ENCODE data around the gene DCDC2B. TPM values are rescaled to one million over a fixed set of nuclear protein-coding genes. Genes with fewer than 3 reads are reported as not detected.
A peak's percentile ranks its signal among the peaks of the same experiment; 100 is the strongest.

The DCDC2B gene
- 0.37 and 0.56 TPM in 2 replicates for total RNA-seq (2011; cell fraction: chromatin; rRNA removed; ENCODE audit: low replicate concordance)
- total RNA-seq (2011; cell fraction: nucleolus; rRNA removed): 0.26 and 0.83 TPM in 2 replicates
- total RNA-seq (2011; cell fraction: nucleoplasm; rRNA removed): 0.38 and 0.44 TPM in 2 replicates
- total RNA-seq (2014; rRNA removed) (not detected in 2 replicates), total RNA-seq (2014; rRNA removed; fragmentation: Illumina TruSeq; extraction: Trizol) (not detected in 2 replicates), total RNA-seq (2015; rRNA removed; fragmentation: Illumina TruSeq; extraction: Trizol) (not detected in 2 replicates), total RNA-seq (2021) (not detected in 2 replicates), polyA plus RNA-seq (2011; rRNA removed) (not detected in 2 replicates), polyA plus RNA-seq (2014; fragmentation: Illumina TruSeq; extraction: Trizol) (not detected in 2 replicates), polyA plus RNA-seq (2014; fragmentation: Nextera tagmentation; extraction: Ambion mirVana) (not detected), polyA plus RNA-seq (2014; rRNA removed) (not detected in 2 replicates), polyA minus RNA-seq (2011; rRNA and poly(A)+ RNA removed) (0.11 and 0.12 TPM in 2 replicates), Bru-seq, nascent RNA (percentile 37 among the genes with signal in this experiment), BruChase-seq, experiment 1, labeled RNA remaining after a 2-hour chase (percentile 27 among the genes with signal in this experiment), BruChase-seq, experiment 2, labeled RNA remaining after a 6-hour chase (percentile 16 among the genes with signal in this experiment)
- 0.03 TPM in 1 of 2 replicates, not detected in the other for polyA plus RNA-seq (2011; cell fraction: cytosol; rRNA removed)
- polyA plus RNA-seq (2011; cell fraction: nucleus; rRNA removed): 0.08 and 0.09 TPM in 2 replicates
- 0.04 and 0.26 TPM in 2 replicates for polyA plus RNA-seq (2012)
- polyA minus RNA-seq (2011; cell fraction: cytosol; rRNA and poly(A)+ RNA removed): not detected in 2 replicates
- 0.27 and 0.78 TPM in 2 replicates for polyA minus RNA-seq (2011; cell fraction: nucleus; rRNA and poly(A)+ RNA removed)
- long read RNA-seq, experiment 1, partial matches to known transcripts: 0 of 6 reads
- long read RNA-seq, experiment 1, other reads (novel, unspliced or antisense): 6 of 6 reads
- long read RNA-seq, experiment 2: 0 reads
- long read RNA-seq, experiment 3: 0 reads

- no peak within 1 kb of the TSS for H3K27ac ChIP-seq (ENCODE audit: extremely low read depth, low read depth, low read length)
- peaks cover 13% of the 10 kb centered on the region for H3K79me2 ChIP-seq (ENCODE audit: control insufficient read depth, insufficient read depth, low read length)
- no peak within 1 kb of the TSS for H3K4me2 ChIP-seq (ENCODE audit: insufficient read depth, low read length)
- in situ Hi-C loops (cut with MboI): no loop called here
- H3K27me3 ChIP-seq (ENCODE audit: control insufficient read depth in 2 of 2, insufficient read depth in 2 of 2, low read length in 2 of 2): no peaks in the 10 kb centered on the region
- intact Hi-C loops (cut with micrococcal nuclease): loop anchor here (5.0 kb wide), 1 partner anchor 38 kb away; the partner anchor contains the start of gene FAM167B
- FAIRE-seq (peak; percentile 66), ATAC-seq (no peak; the same call in 1 of the 3 replicates), DNase-seq (ENCODE audit: extremely low read depth in 1 of 4, low spot score in 3 of 4) (peak in 1 of 4 experiments; percentile 57)
- ChIA-PET CTCF (ENCODE audit: low intra/inter-chr PET ratio) (no interaction called here), POLR2A (interaction anchor here (0.5 to 7.8 kb wide), 7 partner anchors 8 to 126 kb away, joined by 3 to 80 read pairs (median 5); partner anchors contain the start of gene CCDC28B)
- H3K9ac ChIP-seq (ENCODE audit: insufficient read depth in 1 of 2, low read depth in 2 of 2, low read length in 2 of 2): peak within 1 kb of the TSS in 1 of 2 experiments; percentile 62; a peak in 2 of 4 replicates
- H2AFZ ChIP-seq (ENCODE audit: low read depth, low read length): no peak within 1 kb of the TSS
- WGBS (ENCODE audit: insufficient coverage, low coverage, missing lambda C conversion rate): 80% methylated on average over 5 of the region's 5 CpGs
- no peaks in the 10 kb centered on the region for H3K9me3 ChIP-seq (replicated peaks; ENCODE audit: control insufficient read depth, insufficient read depth, low read depth, low read length)
- no peak within 1 kb of the TSS for H3K4me3 ChIP-seq
- H3K9me1 ChIP-seq (ENCODE audit: control insufficient read depth, insufficient read depth, low read length): peaks cover 4% of the 10 kb centered on the region
- peaks cover 28% of the 10 kb centered on the region; the same call in 2 of the 3 replicates for H3K36me3 ChIP-seq (ENCODE audit: control insufficient read depth, insufficient read depth, low read length)
- peaks cover 10 to 28% of the 10 kb centered on the region in 2 experiments; a peak in 4 of 5 replicates for H3K4me1 ChIP-seq (replicated peaks in 1 of 2; ENCODE audit: control insufficient read depth in 2 of 2, insufficient read depth in 2 of 2, low read length in 2 of 2)
- no peaks in the 10 kb centered on the region for H4K20me1 ChIP-seq (replicated peaks; ENCODE audit: control insufficient read depth, insufficient read depth, low read length)
- TF ChIP-seq ZNF445 (CRISPR knock-in tag; IDR thresholded peaks at IDR 0.05; ENCODE audit: low read depth) (no peak), POLR2G (IDR thresholded peaks at IDR 0.05; ENCODE audit: low read depth, low read length) (peak; percentile 67), RBFOX2 (IDR thresholded peaks at IDR 0.05; ENCODE audit: low read depth, low read length) (peak; percentile 45; the same call in 1 of the 2 replicates), MAX (CRISPR knock-in tag; IDR thresholded peaks at IDR 0.05) (0 out of 2 replicates have a peak, but pooled peaks have one; percentile 26), USF1 (CRISPR knock-in tag; IDR thresholded peaks at IDR 0.05) (0 out of 2 replicates have a peak, but pooled peaks have one; percentile 9), RNF2 (IDR thresholded peaks at IDR 0.05) (no peak), ZNF143 (CRISPR knock-in tag; IDR thresholded peaks at IDR 0.05) (0 out of 2 replicates have a peak, but pooled peaks have one; percentile 11), TFAP4 (CRISPR knock-in tag; IDR thresholded peaks at IDR 0.05; ENCODE audit: borderline replicate concordance) (peak; percentile 69; the same call in 1 of the 2 replicates), POLR2AphosphoS2 (IDR thresholded peaks at IDR 0.05; ENCODE audit: low read length) (0 out of 2 replicates have a peak, but pooled peaks have one; percentile 31), ZNF324 (CRISPR knock-in tag; IDR thresholded peaks at IDR 0.05) (no peak), LCOR (CRISPR knock-in tag; IDR thresholded peaks at IDR 0.05) (0 out of 2 replicates have a peak, but pooled peaks have one; percentile 49), ZNF316 (IDR thresholded peaks at IDR 0.05) (no peak), RFX1 (IDR thresholded peaks at IDR 0.05) (peak; percentile 89), POLR2B (IDR thresholded peaks at IDR 0.05; ENCODE audit: low read depth, partially characterized antibody) (peak; percentile 14), NFIC (IDR thresholded peaks at IDR 0.05) (peak; percentile 54), L3MBTL2 (IDR thresholded peaks at IDR 0.05) (no peak), FOXJ2 (tag; IDR thresholded peaks at IDR 0.05) (peak; percentile 85)
- BruUV-seq (replicated peaks): no TSS peak
Observed at GRCh38 chr1:32208891-32209328, at the start of gene DCDC2B. TSS of gene DCDC2B (plus strand) at chr1:32209089. CDS start at chr1:32209094, 5 bp downstream.

All from K562 (cell line).